Endothelial cell of umbilical vein (primary cell): ENCODE results near the gene SDK2. TPM values are rescaled to one million over a fixed set of nuclear protein-coding genes. Genes with fewer than 3 reads are reported as not detected.

Experiments used
- BruUV-seq: library from RNA; stranded (reverse); fragments of 400-500 nt; replicated peaks from 2 replicates; lab custom pipeline; 2021; lab: Mats Ljungman, UMichigan
- CTCF ChIA-PET: fragments of 300-600, 350-600 bp; sonication (Branson Sonifier 250); formaldehyde crosslinking; loops from one replicate; lab custom pipeline; 2021; ENCODE audit warnings: antibody characterized with exemption, inconsistent platforms; lab: Charles Lee
- POLR2A ChIA-PET: fragments of 300-600, 350-600 bp; sonication (Branson Sonifier 250); formaldehyde crosslinking; loops from one replicate; lab custom pipeline; 2021; ENCODE audit warnings: antibody characterized with exemption, inconsistent platforms; lab: Charles Lee
- DNase-seq: peaks from one replicate; pipeline ENCODE4 v3.0.0-alpha.2; 2011; ENCODE audit warnings: low read depth, low spot score
- FAIRE-seq: peaks from 2 replicates; lab custom pipeline; 2011; peaks lifted over from hg19 to GRCh38; lab: Jason Lieb, UNC
- H2AFZ ChIP-seq: 2 replicates; pipeline ENCODE4 v1.6.0; 2012; ENCODE audit warnings: low read depth, low read length, control low read depth, inconsistent platforms
- H3K27ac ChIP-seq: 2 replicates; pipeline ENCODE4 v1.5.1; 2011; ENCODE audit warnings: low read depth, mild to moderate bottlenecking, control low read depth, low read length, moderate library complexity; ENCODE audit not compliant: insufficient read depth
- H3K27me3 ChIP-seq, 2 experiments: 2 replicates each; pipeline versions ENCODE4 v1.6.0 to v1.6.1; 2011; ENCODE audit warnings: low read length in 2 of 2, mixed read lengths in 1 of 2; ENCODE audit not compliant: control insufficient read depth in 2 of 2, insufficient read depth in 2 of 2
- H3K36me3 ChIP-seq, 2 experiments: 2 replicates in 1 of 2; 3 replicates in 1 of 2; pipeline ENCODE4 v1.5.1; 2011; ENCODE audit warnings: low read length in 2 of 2, mild to moderate bottlenecking in 1 of 2, moderate library complexity in 1 of 2; ENCODE audit not compliant: control insufficient read depth in 2 of 2, insufficient read depth in 2 of 2; ENCODE audit errors: extremely low read depth in 1 of 2
- H3K4me1 ChIP-seq: 3 replicates; pipeline ENCODE4 v1.5.1; 2011; ENCODE audit warnings: mild to moderate bottlenecking, low read length; ENCODE audit not compliant: control insufficient read depth, insufficient read depth; ENCODE audit errors: extremely low read depth
- H3K4me2 ChIP-seq: 2 replicates; pipeline ENCODE4 v1.6.1; 2011; ENCODE audit warnings: low read length, control low read depth, mixed read lengths; ENCODE audit not compliant: insufficient read depth
- H3K4me3 ChIP-seq, 3 experiments: fragments of 200-600 bp in 1 of 3; sonication (generic), shearing (Covaris generic) in 1 of 3; replicated peaks in 1 of 3; 2 replicates each; pipeline ENCODE4 v1.5.1; 2011 to 2016; ENCODE audit warnings: control low read depth in 3 of 3, low read length in 3 of 3, mild to moderate bottlenecking in 2 of 3, inconsistent platforms in 1 of 3, low read depth in 1 of 3, moderate library complexity in 1 of 3; ENCODE audit not compliant: insufficient read depth in 1 of 3
- H3K79me2 ChIP-seq: 2 replicates; pipeline ENCODE4 v1.6.0; 2012; ENCODE audit warnings: low read length, inconsistent platforms; ENCODE audit not compliant: control insufficient read depth, insufficient read depth
- H3K9ac ChIP-seq: replicated peaks from 2 replicates; pipeline ENCODE3; 2011; ENCODE audit warnings: low read length, control low read depth; ENCODE audit not compliant: insufficient read depth; ENCODE audit errors: extremely low read depth
- H3K9me1 ChIP-seq: replicated peaks from 3 replicates; pipeline ENCODE4 v1.6.0; 2011; ENCODE audit warnings: mild to moderate bottlenecking, low read length; ENCODE audit not compliant: control insufficient read depth, insufficient read depth; ENCODE audit errors: extremely low read depth
- H3K9me3 ChIP-seq: replicated peaks from 2 replicates; pipeline ENCODE4 v1.5.1; 2012; ENCODE audit warnings: low read length, inconsistent platforms; ENCODE audit not compliant: control insufficient read depth, insufficient read depth
- H4K20me1 ChIP-seq: replicated peaks from 2 replicates; pipeline ENCODE3; 2011; ENCODE audit warnings: mild to moderate bottlenecking, low read length; ENCODE audit not compliant: control insufficient read depth, insufficient read depth; ENCODE audit errors: extremely low read depth
- CTCF ChIP-seq, 2 donors: IDR thresholded peaks; 1 replicate in 1 of 2; 2 replicates in 1 of 2; pipeline ENCODE4 v1.5.1; 2011; ENCODE audit warnings: low read length in 2 of 2, mild to moderate bottlenecking in 2 of 2, moderate library complexity in 2 of 2, control low read depth in 1 of 2, inconsistent platforms in 1 of 2, low read depth in 1 of 2; ENCODE audit not compliant: insufficient read depth in 1 of 2; ENCODE audit errors: extremely low read depth in 1 of 2
- EZH2 ChIP-seq: IDR thresholded peaks from 2 replicates; pipeline ENCODE4 v1.6.1; 2012; ENCODE audit warnings: borderline replicate concordance, low read depth, mild to moderate bottlenecking, moderate library complexity, low read length, inconsistent platforms; ENCODE audit not compliant: severe bottlenecking
- FOS ChIP-seq: IDR thresholded peaks from 2 replicates; pipeline ENCODE4 v1.6.1; 2011; ENCODE audit warnings: mild to moderate bottlenecking, low read length, moderate library complexity, borderline replicate concordance; ENCODE audit not compliant: insufficient read depth
- GATA2 ChIP-seq: IDR thresholded peaks from 2 replicates; pipeline ENCODE4 v1.7.0; 2011; ENCODE audit warnings: low read depth, mild to moderate bottlenecking, moderate library complexity, mixed read lengths, low read length; ENCODE audit not compliant: insufficient read length, insufficient read depth
- JUN ChIP-seq: IDR thresholded peaks from 2 replicates; pipeline ENCODE4 v1.6.1; 2011; ENCODE audit warnings: borderline replicate concordance, low read depth; ENCODE audit not compliant: insufficient read length, insufficient read depth
- MAX ChIP-seq: IDR thresholded peaks from 2 replicates; pipeline ENCODE4 v1.6.1; 2011; ENCODE audit not compliant: insufficient read depth, insufficient read length
- MYC ChIP-seq: IDR thresholded peaks from one replicate; pipeline ENCODE4 v1.6.1; 2011; ENCODE audit warnings: mild to moderate bottlenecking, low read depth, low read length
- POLR2A ChIP-seq: IDR thresholded peaks from 2 replicates; pipeline ENCODE4 v1.6.1; 2012; ENCODE audit warnings: low read depth, mild to moderate bottlenecking, control low read depth, low read length
- POLR2AphosphoS5 ChIP-seq: IDR thresholded peaks from 2 replicates; pipeline ENCODE4 v1.6.1; 2012; ENCODE audit warnings: low read depth, mild to moderate bottlenecking, control low read depth, low read length, moderate library complexity; ENCODE audit not compliant: insufficient read depth
- dilution Hi-C: fragments of 300-500 bp; cut with MboI; formaldehyde crosslinking; loops from one replicate; pipeline ENCODE4 v1.15.0; 2019; ENCODE audit warnings: low sequenced_read_pairs; ENCODE audit not compliant: extremely low pct_ligation_motif_present
- intact Hi-C: fragments of 100-400 bp; cut with micrococcal nuclease; formaldehyde crosslinking; loops from one replicate; pipeline ENCODE4 v1.10.0; 2022
- polyA plus RNA-seq, 4 experiments: library from polyadenylated mRNA; depleted of rRNA in 3 of 4; stranded (reverse) in 3 of 4; unstranded in 1 of 4; fragments of >200 nt; gene quantifications; 2 replicates each; pipeline versions ENCODE4 v1.2.1 to v1.2.3, GENCODE V29; 2011 to 2012; ENCODE audit warnings: missing spikeins in 1 of 4
- total RNA-seq: library from RNA; stranded (reverse); gene quantifications from 2 replicates; pipeline ENCODE4 v1.2.3, GENCODE V29; 2021

Gene SDK2
- total and polyA plus RNA-seq, 2 donors (not counting 3 experiments of a cell fraction or from before 2014, with no cell fraction given): not detected

- no peak overlapping the region for H3K27ac ChIP-seq
- no TSS peak for BruUV-seq
- H3K9me1 ChIP-seq: no peaks in the 10 kb centered on the region
- TF ChIP-seq POLR2A (no peak), POLR2AphosphoS5 (no peak), GATA2 (no peak), EZH2 (no peak), FOS (no peak), MYC (no peak), MAX (no peak), CTCF (IDR thresholded peaks at IDR 0.05; ENCODE audit: extremely low read depth in 1 of 2, insufficient read depth in 1 of 2, low read depth in 1 of 2, low read length in 2 of 2) (no peak), JUN (no peak)
- H3K9ac ChIP-seq: no peak overlapping the region
- ChIA-PET POLR2A (no interaction called here), CTCF (no interaction called here)
- no peak overlapping the region for H2AFZ ChIP-seq
- no peaks in the 10 kb centered on the region for H3K79me2 ChIP-seq
- no peak overlapping the region for H3K4me3 ChIP-seq
- H3K27me3 ChIP-seq: no peaks in the 10 kb centered on the region
- no peaks in the 10 kb centered on the region for H3K36me3 ChIP-seq
- H3K4me1 ChIP-seq: no peaks in the 10 kb centered on the region
- DNase-seq (no peak), FAIRE-seq (no peak)
- no peaks in the 10 kb centered on the region for H4K20me1 ChIP-seq
- H3K4me2 ChIP-seq: no peak overlapping the region
- dilution Hi-C loops: no loop called here
- intact Hi-C loops: no loop called here
- H3K9me3 ChIP-seq: no peaks in the 10 kb centered on the region
Observed at GRCh38 chr17:73415782-73416181, 228.5 kb downstream of the SDK2 start.
